Right lobe of liver (tissue), 4 donors: ENCODE measurements around the gene PLK1.

Source experiments
- POLR2A ChIP-seq: fragments of 450-650 bp; IDR thresholded peaks from one replicate; pipeline ENCODE4 v1.6.1; 2017; ENCODE audit warnings: antibody characterized with exemption, mild to moderate bottlenecking
- TF ChIP-seq, protein P1 (sequence below), 4 donors: fragments of 200-600 bp in 3 of 4; fragments of 450-650 bp in 1 of 4; IDR thresholded peaks; one replicate each; pipeline versions ENCODE4 v1.5.1 to v1.8.0; 2016 to 2022; ENCODE audit warnings: antibody characterized with exemption in 4 of 4, mild to moderate bottlenecking in 2 of 4
- donor health status: DM: no; HTN: no; CAD: no.
- donor health status: DM: no; HTN: no; CAD: no.
- donor health status: DM: no; HTN: yes; CAD: no.

DNA sequence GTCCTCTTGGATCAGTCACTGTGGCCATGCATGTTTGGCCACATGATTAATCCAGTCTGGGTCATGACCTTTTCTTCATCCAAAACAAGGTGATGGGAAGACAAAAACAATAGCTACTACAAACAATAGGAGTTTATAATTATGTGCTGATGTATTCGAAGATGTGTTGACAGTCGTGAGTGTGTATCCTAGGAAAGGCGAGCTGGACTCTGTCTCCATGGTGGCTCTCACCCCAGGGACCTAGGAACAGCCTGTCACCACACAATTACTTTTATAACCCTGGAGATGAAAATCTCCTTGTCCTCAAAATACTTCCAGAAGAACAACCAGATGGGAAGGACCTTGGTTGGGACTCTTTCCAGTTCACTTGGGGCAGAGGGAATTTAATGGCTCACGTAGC lies 9.8 kb upstream of the PLK1 start:
- TF ChIP-seq, protein P1, sequence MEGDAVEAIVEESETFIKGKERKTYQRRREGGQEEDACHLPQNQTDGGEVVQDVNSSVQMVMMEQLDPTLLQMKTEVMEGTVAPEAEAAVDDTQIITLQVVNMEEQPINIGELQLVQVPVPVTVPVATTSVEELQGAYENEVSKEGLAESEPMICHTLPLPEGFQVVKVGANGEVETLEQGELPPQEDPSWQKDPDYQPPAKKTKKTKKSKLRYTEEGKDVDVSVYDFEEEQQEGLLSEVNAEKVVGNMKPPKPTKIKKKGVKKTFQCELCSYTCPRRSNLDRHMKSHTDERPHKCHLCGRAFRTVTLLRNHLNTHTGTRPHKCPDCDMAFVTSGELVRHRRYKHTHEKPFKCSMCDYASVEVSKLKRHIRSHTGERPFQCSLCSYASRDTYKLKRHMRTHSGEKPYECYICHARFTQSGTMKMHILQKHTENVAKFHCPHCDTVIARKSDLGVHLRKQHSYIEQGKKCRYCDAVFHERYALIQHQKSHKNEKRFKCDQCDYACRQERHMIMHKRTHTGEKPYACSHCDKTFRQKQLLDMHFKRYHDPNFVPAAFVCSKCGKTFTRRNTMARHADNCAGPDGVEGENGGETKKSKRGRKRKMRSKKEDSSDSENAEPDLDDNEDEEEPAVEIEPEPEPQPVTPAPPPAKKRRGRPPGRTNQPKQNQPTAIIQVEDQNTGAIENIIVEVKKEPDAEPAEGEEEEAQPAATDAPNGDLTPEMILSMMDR (IDR thresholded peaks at IDR 0.05): no peak
- TF ChIP-seq POLR2A: no peak
